GM18498 (cell line): ENCODE results near the gene TENM4.
"Not testable (repeated sequence)": the region's sequence is repeated elsewhere in the genome, so short reads cannot be mapped to it uniquely, and the experiment has no call there.

ENCODE experiments used
- ATAC-seq: cut with Tn5 transposase; IDR thresholded peaks from one replicate; pipeline ENCODE4 v1.9.1; 2021; ENCODE audit warnings: mild to moderate bottlenecking, moderate library complexity; ENCODE audit not compliant: unreplicated experiment

The TENM4 gene

GRCh38 chr11:78832226-78832947 is 608.4 kb downstream of the TENM4 start:
- no peak for ATAC-seq

- ATAC-seq = no peak
Measured at GRCh38 chr11:78831571-78831970, 609.3 kb downstream of the TENM4 start.

GRCh38 chr11:78830277-78830819 is 610.5 kb downstream of the TENM4 start:
- no peak for ATAC-seq

GRCh38 chr11:78829146-78829545 is 611.7 kb downstream of the TENM4 start:
- no peak for ATAC-seq

- ATAC-seq = no peak
Measured at GRCh38 chr11:78828676-78829075, 612.2 kb downstream of the TENM4 start.

- ATAC-seq = not testable (repeated sequence)
Measured at GRCh38 chr11:78827291-78827690, 613.5 kb downstream of the TENM4 start.

- no peak for ATAC-seq
Measured at GRCh38 chr11:78825591-78826020, 615.2 kb downstream of the TENM4 start.

GRCh38 chr11:78823588-78823987 is 617.2 kb downstream of the TENM4 start:
- no peak for ATAC-seq

GRCh38 chr11:78822931-78823423 is 617.9 kb downstream of the TENM4 start:
- ATAC-seq = no peak

GRCh38 chr11:78821371-78822306 is 619.2 kb downstream of the TENM4 start:
- no peak for ATAC-seq

GRCh38 chr11:78820741-78821140 is 620.1 kb downstream of the TENM4 start:
- no peak for ATAC-seq

- no peak for ATAC-seq
Measured at GRCh38 chr11:78818201-78818600, 622.6 kb downstream of the TENM4 start.

- no peak for ATAC-seq
Measured at GRCh38 chr11:78815831-78816230, 625.0 kb downstream of the TENM4 start.

- no peak for ATAC-seq
Measured at GRCh38 chr11:78812513-78813293, 628.1 kb downstream of the TENM4 start.

- ATAC-seq = no peak
Measured at GRCh38 chr11:78810559-78811009, 630.2 kb downstream of the TENM4 start.

- ATAC-seq = no peak
Measured at GRCh38 chr11:78809931-78810541, 630.8 kb downstream of the TENM4 start.

- ATAC-seq = no peak
Measured at GRCh38 chr11:78808923-78809322, 631.9 kb downstream of the TENM4 start.

GRCh38 chr11:78807351-78807750 is 633.5 kb downstream of the TENM4 start:
- ATAC-seq = no peak

GRCh38 chr11:78806214-78807004 is 634.4 kb downstream of the TENM4 start:
- ATAC-seq = no peak
